ENCODE data around the gene ITIH4. TPM values are rescaled to one million over a fixed set of nuclear protein-coding genes. Genes with fewer than 3 reads are reported as not detected.

ITIH4 gene
- total RNA-seq, 1 donor from 2014 or later = 4.3 TPM

- no peak for DNase-seq (ENCODE audit: low spot score)
Measured at GRCh38 chr3:52801839-52802238, 28.6 kb downstream of the ITIH4 start.

- DNase-seq (ENCODE audit: low spot score) = no peak
Measured at GRCh38 chr3:52800079-52800478, 30.4 kb downstream of the ITIH4 start.

GRCh38 chr3:52798978-52799476, 31.4 kb downstream of the ITIH4 start:
- no peak for DNase-seq (ENCODE audit: low spot score)

GRCh38 chr3:52798376-52798977, 32.0 kb downstream of the ITIH4 start:
- no peak for DNase-seq (ENCODE audit: low spot score)

GRCh38 chr3:52796411-52796810, 34.1 kb downstream of the ITIH4 start:
- no peak for DNase-seq (ENCODE audit: low spot score)

- DNase-seq (ENCODE audit: low spot score) = no peak
Measured at GRCh38 chr3:52795298-52795900, 35.1 kb downstream of the ITIH4 start.

- no peak for DNase-seq (ENCODE audit: low spot score)
Measured at GRCh38 chr3:52794612-52795099, 35.8 kb downstream of the ITIH4 start, which contains the start of gene ITIH3. Gene ITIH3 (plus strand): TSS chr3:52794796. CDS start chr3:52794804, 8 bp downstream.

- no peak for DNase-seq (ENCODE audit: low spot score)
Measured at GRCh38 chr3:52793702-52794611, 36.5 kb downstream of the ITIH4 start.

- no peak for DNase-seq (ENCODE audit: low spot score)
Measured at GRCh38 chr3:52792961-52793695, 37.3 kb downstream of the ITIH4 start.

- no peak for DNase-seq (ENCODE audit: low spot score)
Measured at GRCh38 chr3:52792413-52792812, 38.1 kb downstream of the ITIH4 start.

- no peak for DNase-seq (ENCODE audit: low spot score)
Measured at GRCh38 chr3:52791928-52792327, 38.5 kb downstream of the ITIH4 start.

- DNase-seq (ENCODE audit: low spot score) = no peak
Measured at GRCh38 chr3:52791366-52791765, 39.1 kb downstream of the ITIH4 start.

- DNase-seq (ENCODE audit: low spot score) = no peak
Measured at GRCh38 chr3:52790741-52791140, 39.7 kb downstream of the ITIH4 start.

GRCh38 chr3:52790337-52790736, 40.1 kb downstream of the ITIH4 start:
- DNase-seq (ENCODE audit: low spot score) = no peak

- no peak for DNase-seq (ENCODE audit: low spot score)
Measured at GRCh38 chr3:52789746-52790040, 40.8 kb downstream of the ITIH4 start.

- DNase-seq (ENCODE audit: low spot score) = no peak
Measured at GRCh38 chr3:52788890-52789745, 41.4 kb downstream of the ITIH4 start.

GRCh38 chr3:52787672-52788625, 42.5 kb downstream of the ITIH4 start:
- DNase-seq (ENCODE audit: low spot score) = no peak

- DNase-seq (ENCODE audit: low spot score) = no peak
Measured at GRCh38 chr3:52787246-52787645, 43.2 kb downstream of the ITIH4 start.

Data from mesenteric fat pad (tissue), 1 donor.